ENCODE measurements around the gene MKRN2.
"Not testable (repeated sequence)": the region's sequence is repeated elsewhere in the genome, so short reads cannot be mapped to it uniquely, and the experiment has no call there.

MKRN2 gene

DNA sequence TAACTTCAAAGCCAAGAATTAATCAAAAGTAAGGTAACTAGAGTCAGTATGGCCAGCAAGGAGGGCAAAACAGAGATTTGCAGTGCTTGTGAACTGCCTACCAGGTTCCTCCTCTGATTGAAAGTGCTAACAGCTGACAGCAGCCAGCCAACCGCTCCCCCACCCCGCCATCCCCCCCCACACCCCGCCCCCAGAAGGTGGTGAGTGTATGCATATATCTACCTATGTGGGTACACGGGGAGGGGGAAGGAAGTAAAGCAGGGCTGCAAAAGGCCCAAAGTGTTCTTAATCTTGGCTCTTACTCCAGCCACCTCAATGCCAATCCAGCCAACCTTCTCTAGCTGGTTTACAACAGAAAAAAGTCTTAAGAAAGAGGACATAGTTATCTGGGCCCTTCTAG is 56.4 kb downstream of the MKRN2 start:
- peaks cover 82% of the 10 kb centered on the region for H3K36me3 ChIP-seq (ENCODE audit: insufficient read depth, low read length)
- no peak overlapping the region for H3K9ac ChIP-seq (ENCODE audit: low read depth, low read length)
- H3K27me3 ChIP-seq (ENCODE audit: insufficient read depth, low read length): no peaks in the 10 kb centered on the region
- WGBS: no CpG with 5 or more reads among the region's 4 CpGs
- no peaks in the 10 kb centered on the region for H3K9me3 ChIP-seq (ENCODE audit: insufficient read depth, low read depth, low read length)
- peaks cover 6% of the 10 kb centered on the region for H3K4me1 ChIP-seq (ENCODE audit: insufficient read depth, low read length)
- H3K27ac ChIP-seq (ENCODE audit: low read depth, low read length): peak overlapping the region; percentile 9; the same call in 1 of the 2 replicates
- no peak overlapping the region for H3K4me3 ChIP-seq (ENCODE audit: low read length)

DNA sequence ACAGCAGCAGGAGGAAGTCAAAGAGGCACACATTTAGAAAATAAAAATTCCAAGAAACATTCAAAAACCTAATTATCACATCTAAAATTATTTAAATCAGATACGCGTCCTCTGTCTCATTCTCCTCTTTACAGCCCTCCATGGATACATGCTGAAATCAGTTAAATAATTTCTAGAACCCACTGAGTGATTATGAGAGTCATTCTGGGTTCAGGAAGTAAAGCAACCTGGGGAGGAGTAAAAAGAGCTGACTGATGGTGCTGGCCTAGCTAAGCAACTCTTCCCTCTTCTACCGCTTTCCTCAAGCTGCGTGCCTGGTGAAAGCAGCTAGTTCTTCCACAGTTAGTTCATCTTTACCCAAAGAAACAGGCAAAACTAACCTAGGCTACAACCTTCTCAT is 58.4 kb downstream of the MKRN2 start:
- Histone ChIP-seq H3K4me1 (ENCODE audit: insufficient read depth, low read length) (peaks cover 6% of the 10 kb centered on the region), H3K36me3 (ENCODE audit: insufficient read depth, low read length) (peaks cover 72% of the 10 kb centered on the region), H3K4me3 (ENCODE audit: low read length) (no peak overlapping the region), H3K9ac (ENCODE audit: low read depth, low read length) (no peak overlapping the region), H3K27ac (ENCODE audit: low read depth, low read length) (no peak overlapping the region), H3K27me3 (ENCODE audit: insufficient read depth, low read length) (no peaks in the 10 kb centered on the region), H3K9me3 (ENCODE audit: insufficient read depth, low read depth, low read length) (no peaks in the 10 kb centered on the region)
- 97% methylated on average over 4 of the region's 4 CpGs for WGBS

DNA sequence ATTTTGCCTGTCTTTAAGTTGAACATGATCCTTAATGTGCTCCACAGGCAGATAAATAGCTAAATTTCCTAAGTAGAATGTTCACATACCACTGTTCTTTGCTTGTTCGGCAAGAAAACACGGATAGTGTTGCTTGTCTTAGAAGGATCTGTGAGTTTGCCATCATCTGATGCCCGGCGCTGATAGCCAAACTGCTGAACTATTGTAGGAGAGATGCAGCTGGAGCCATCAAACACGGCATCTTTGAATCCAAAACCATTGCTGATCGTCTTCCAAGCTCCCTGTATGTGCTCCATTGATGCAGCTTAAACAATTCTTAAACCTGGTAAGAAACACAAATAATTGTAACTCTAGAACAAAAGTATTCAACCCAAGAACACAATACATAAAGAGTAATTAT is 61.5 kb downstream of the MKRN2 start:
- peaks cover 50% of the 10 kb centered on the region for H3K36me3 ChIP-seq (ENCODE audit: insufficient read depth, low read length)
- 94% methylated on average over 6 of the region's 6 CpGs for WGBS

DNA sequence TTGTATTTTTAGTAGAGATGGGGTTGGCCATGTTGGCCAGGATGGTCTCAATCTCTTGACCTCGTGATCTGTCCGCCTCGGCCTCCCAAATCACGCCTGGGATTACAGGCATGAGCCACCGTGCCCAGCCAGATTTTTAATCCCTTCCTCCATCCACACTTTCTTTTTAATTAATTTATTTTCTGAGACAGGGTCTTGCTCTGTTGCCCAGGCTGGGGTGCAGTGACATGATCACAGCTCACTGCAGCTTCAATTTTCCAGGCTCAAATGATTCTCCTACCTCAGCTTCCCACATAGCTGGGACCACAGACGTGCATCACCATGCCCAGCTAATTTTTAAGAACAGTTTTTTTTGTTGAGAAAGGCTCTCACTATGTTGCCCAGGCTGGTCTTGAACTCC is 63.4 kb downstream of the MKRN2 start:
- H3K27me3 ChIP-seq (ENCODE audit: insufficient read depth, low read length): no peaks in the 10 kb centered on the region
- no peak overlapping the region for H3K27ac ChIP-seq (ENCODE audit: low read depth, low read length)
- peaks cover 4% of the 10 kb centered on the region; the same call in 1 of the 2 replicates for H3K4me1 ChIP-seq (ENCODE audit: insufficient read depth, low read length)
- peaks cover 32% of the 10 kb centered on the region for H3K36me3 ChIP-seq (ENCODE audit: insufficient read depth, low read length)
- 91% methylated on average over 6 of the region's 6 CpGs for WGBS
- H3K4me3 ChIP-seq (ENCODE audit: low read length): no peak overlapping the region
- no peaks in the 10 kb centered on the region for H3K9me3 ChIP-seq (ENCODE audit: insufficient read depth, low read depth, low read length)
- H3K9ac ChIP-seq (ENCODE audit: low read depth, low read length): no peak overlapping the region

More for the DNA sequence above, 61.5 kb downstream of the MKRN2 start:
- Histone ChIP-seq H3K27ac (ENCODE audit: low read depth, low read length) (no peak overlapping the region), H3K9ac (ENCODE audit: low read depth, low read length) (no peak overlapping the region), H3K4me1 (ENCODE audit: insufficient read depth, low read length) (peaks cover 10% of the 10 kb centered on the region), H3K27me3 (ENCODE audit: insufficient read depth, low read length) (no peaks in the 10 kb centered on the region), H3K4me3 (ENCODE audit: low read length) (no peak overlapping the region), H3K9me3 (ENCODE audit: insufficient read depth, low read depth, low read length) (no peaks in the 10 kb centered on the region)

DNA sequence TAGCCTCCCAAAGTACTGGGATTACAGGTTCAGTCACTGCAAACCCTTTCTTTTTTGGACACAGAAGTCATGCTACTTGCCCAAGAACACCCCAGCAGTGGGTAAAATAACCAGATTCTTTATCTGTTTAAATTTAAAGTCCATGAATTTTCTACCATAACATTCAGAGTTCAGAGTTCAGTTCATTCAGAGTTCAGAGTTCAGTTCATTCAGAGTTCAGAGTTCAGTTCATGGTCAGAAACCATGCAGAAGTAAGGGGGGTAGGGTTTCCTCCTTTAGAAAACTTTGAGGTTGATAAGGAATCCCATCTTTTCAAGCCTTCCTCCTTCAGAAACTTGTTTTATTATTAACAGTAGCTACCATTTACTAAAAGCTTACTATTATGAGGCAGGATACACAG is 63.8 kb downstream of the MKRN2 start:
- Histone ChIP-seq H3K36me3 (ENCODE audit: insufficient read depth, low read length) (peaks cover 29% of the 10 kb centered on the region), H3K4me3 (ENCODE audit: low read length) (no peak overlapping the region), H3K9ac (ENCODE audit: low read depth, low read length) (no peak overlapping the region), H3K27me3 (ENCODE audit: insufficient read depth, low read length) (no peaks in the 10 kb centered on the region), H3K27ac (ENCODE audit: low read depth, low read length) (no peak overlapping the region), H3K9me3 (ENCODE audit: insufficient read depth, low read depth, low read length) (no peaks in the 10 kb centered on the region), H3K4me1 (ENCODE audit: insufficient read depth, low read length) (peaks cover 4% of the 10 kb centered on the region; the same call in 1 of the 2 replicates)

DNA sequence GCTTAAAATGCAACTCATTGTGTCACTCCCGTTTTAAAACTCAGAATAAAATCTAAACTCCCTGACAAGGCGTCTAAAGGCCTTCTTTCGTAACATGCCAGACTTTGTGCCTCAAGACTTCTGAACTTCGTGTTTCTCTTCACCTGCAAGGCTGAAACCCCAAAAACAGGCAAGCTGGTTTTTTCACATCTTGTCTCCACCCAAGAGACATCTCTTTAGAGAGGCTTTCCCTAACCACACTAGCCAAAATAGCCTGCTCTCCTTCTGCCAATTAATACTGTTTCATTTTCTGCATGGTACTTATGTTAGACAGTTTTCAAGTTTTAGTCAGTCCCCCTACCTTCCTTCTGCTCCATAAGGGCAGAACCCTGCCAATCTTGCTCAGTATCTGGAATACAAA is 65.4 kb downstream of the MKRN2 start:
- Histone ChIP-seq H3K4me3 (ENCODE audit: low read length) (no peak overlapping the region), H3K27ac (ENCODE audit: low read depth, low read length) (no peak overlapping the region), H3K9me3 (ENCODE audit: insufficient read depth, low read depth, low read length) (no peaks in the 10 kb centered on the region), H3K4me1 (ENCODE audit: insufficient read depth, low read length) (peaks cover 4% of the 10 kb centered on the region; the same call in 1 of the 2 replicates), H3K27me3 (ENCODE audit: insufficient read depth, low read length) (no peaks in the 10 kb centered on the region), H3K36me3 (ENCODE audit: insufficient read depth, low read length) (peaks cover 14% of the 10 kb centered on the region), H3K9ac (ENCODE audit: low read depth, low read length) (no peak overlapping the region)
- 93% methylated on average over 4 of the region's 4 CpGs for WGBS

DNA sequence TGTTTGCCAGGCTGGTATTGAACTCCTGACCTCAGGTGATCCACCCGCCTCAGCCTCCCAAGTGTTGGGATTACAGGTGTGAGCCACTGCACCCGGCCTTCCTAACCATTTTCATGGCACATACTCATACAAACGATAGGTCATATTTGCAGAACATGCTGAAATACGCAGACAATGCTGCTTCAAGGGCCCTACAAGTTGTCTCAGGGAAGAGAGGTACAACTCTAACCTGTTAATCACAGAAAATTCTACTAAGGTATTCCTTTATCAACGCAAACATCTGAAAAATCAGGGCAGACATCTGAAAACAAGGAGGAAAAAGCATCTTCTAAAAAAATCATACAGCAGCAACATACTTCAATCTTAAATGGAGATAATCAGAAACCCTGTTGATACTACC is 67.2 kb downstream of the MKRN2 start:
- 95% methylated on average over 5 of the region's 5 CpGs for WGBS
- Histone ChIP-seq H3K4me1 (ENCODE audit: insufficient read depth, low read length) (peaks cover 4% of the 10 kb centered on the region; the same call in 1 of the 2 replicates), H3K4me3 (ENCODE audit: low read length) (no peak overlapping the region), H3K27me3 (ENCODE audit: insufficient read depth, low read length) (no peaks in the 10 kb centered on the region), H3K36me3 (ENCODE audit: insufficient read depth, low read length) (no peaks in the 10 kb centered on the region), H3K9ac (ENCODE audit: low read depth, low read length) (no peak overlapping the region), H3K27ac (ENCODE audit: low read depth, low read length) (no peak overlapping the region), H3K9me3 (ENCODE audit: insufficient read depth, low read depth, low read length) (no peaks in the 10 kb centered on the region)

DNA sequence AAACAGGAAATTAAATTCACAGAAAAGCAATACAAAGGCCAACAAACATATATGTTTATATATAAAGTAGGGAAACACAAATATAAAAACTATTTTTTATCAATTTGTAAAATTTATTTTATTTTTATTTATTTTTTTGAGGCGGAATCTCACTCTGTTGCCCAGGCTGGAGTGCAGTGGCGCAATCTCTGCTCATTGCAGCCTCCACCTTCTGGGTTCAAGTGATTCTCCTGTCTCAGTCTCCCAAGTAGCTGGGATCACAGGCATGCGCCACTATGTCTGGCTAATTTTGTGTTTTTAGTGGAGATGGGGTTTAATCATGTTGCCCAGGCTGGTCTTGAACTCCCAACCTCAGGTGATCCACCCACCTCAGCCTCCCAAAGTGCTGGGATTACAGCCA is 68.1 kb downstream of the MKRN2 start:
- H3K9me3 ChIP-seq (ENCODE audit: insufficient read depth, low read depth, low read length); H3K9ac ChIP-seq (ENCODE audit: low read depth, low read length); H3K36me3 ChIP-seq (ENCODE audit: insufficient read depth, low read length); H3K27ac ChIP-seq (ENCODE audit: low read depth, low read length); H3K4me3 ChIP-seq (ENCODE audit: low read length); H3K27me3 ChIP-seq (ENCODE audit: insufficient read depth, low read length); H3K4me1 ChIP-seq (ENCODE audit: insufficient read depth, low read length): not testable (repeated sequence)
- WGBS: 91% methylated on average over 3 of the region's 3 CpGs

DNA sequence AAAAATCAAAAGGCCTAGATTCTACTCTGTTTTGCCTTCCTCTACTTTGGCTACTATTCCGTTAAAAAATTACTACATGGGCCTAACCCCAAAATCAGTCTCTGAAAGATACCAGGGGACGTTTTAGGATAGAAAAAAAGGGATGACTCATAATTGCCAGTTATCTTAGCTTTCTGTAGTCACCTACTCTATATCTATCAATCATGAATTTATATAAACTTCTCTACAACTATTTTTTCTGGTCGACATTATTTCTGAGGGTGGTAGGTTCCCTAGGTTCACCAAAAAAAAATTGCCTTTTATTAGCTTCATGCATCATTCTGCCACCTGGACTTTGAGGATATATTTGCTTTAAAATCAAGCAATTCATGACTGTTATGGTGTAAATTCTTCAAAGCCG is 70.5 kb downstream of the MKRN2 start:
- Histone ChIP-seq H3K27me3 (ENCODE audit: insufficient read depth, low read length) (no peaks in the 10 kb centered on the region), H3K36me3 (ENCODE audit: insufficient read depth, low read length) (no peaks in the 10 kb centered on the region), H3K9ac (ENCODE audit: low read depth, low read length) (no peak overlapping the region), H3K27ac (ENCODE audit: low read depth, low read length) (no peak overlapping the region), H3K4me1 (ENCODE audit: insufficient read depth, low read length) (peaks cover 3% of the 10 kb centered on the region), H3K9me3 (ENCODE audit: insufficient read depth, low read depth, low read length) (no peaks in the 10 kb centered on the region), H3K4me3 (ENCODE audit: low read length) (no peak overlapping the region)
- WGBS: 100% methylated on average over 2 of the region's 4 CpGs

DNA sequence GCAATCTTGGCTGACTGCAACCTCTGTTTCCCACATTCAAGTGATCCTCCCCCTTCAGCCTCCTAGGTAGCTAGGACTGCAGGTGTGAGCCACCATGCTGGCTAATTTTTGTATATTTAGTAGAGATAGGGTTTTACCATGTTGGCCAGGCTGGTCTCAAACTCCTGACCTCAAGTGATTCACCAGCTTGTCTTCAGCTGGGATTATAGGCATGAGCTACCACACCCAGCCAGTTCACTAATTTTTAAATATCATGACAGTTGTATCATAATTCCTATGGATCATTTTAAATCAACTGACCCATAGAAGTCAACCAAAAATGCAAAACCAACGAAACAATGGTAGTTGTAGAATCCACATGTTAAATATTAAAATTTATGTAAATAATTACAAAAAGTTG is 71.9 kb downstream of the MKRN2 start:
- Histone ChIP-seq H3K4me1 (ENCODE audit: insufficient read depth, low read length) (peaks cover 10% of the 10 kb centered on the region), H3K27me3 (ENCODE audit: insufficient read depth, low read length) (no peaks in the 10 kb centered on the region), H3K9ac (ENCODE audit: low read depth, low read length) (no peak overlapping the region), H3K4me3 (ENCODE audit: low read length) (no peak overlapping the region), H3K36me3 (ENCODE audit: insufficient read depth, low read length) (no peaks in the 10 kb centered on the region), H3K9me3 (ENCODE audit: insufficient read depth, low read depth, low read length) (no peaks in the 10 kb centered on the region), H3K27ac (ENCODE audit: low read depth, low read length) (no peak overlapping the region)
- WGBS: no CpG with 5 or more reads among the region's 1 CpG

DNA sequence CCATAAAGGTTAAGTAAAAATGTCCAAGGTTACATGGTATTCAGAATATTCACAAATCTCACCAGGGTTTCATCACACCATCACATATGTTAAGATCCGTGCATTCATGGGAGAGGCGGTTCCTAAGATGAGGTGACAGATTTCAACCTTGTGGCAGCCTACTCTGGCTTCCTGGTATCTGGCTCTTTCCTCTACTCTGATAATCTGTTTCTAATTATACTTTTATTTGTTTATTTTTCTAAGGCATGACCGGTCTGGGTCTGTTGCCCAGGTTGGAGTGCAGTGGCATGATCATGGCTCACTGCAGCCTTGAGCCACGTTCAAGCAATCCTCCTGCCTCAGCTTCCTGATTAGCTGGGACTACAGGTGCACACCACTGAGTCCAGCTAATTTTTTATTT is 72.7 kb downstream of the MKRN2 start:
- no peaks in the 10 kb centered on the region for H3K36me3 ChIP-seq (ENCODE audit: insufficient read depth, low read length)
- no peak overlapping the region for H3K9ac ChIP-seq (ENCODE audit: low read depth, low read length)
- no peaks in the 10 kb centered on the region for H3K27me3 ChIP-seq (ENCODE audit: insufficient read depth, low read length)
- H3K27ac ChIP-seq (ENCODE audit: low read depth, low read length): no peak overlapping the region
- H3K9me3 ChIP-seq (ENCODE audit: insufficient read depth, low read depth, low read length): no peaks in the 10 kb centered on the region
- 95% methylated on average over 4 of the region's 4 CpGs for WGBS
- H3K4me1 ChIP-seq (ENCODE audit: insufficient read depth, low read length): peaks cover 10% of the 10 kb centered on the region
- no peak overlapping the region for H3K4me3 ChIP-seq (ENCODE audit: low read length)

DNA sequence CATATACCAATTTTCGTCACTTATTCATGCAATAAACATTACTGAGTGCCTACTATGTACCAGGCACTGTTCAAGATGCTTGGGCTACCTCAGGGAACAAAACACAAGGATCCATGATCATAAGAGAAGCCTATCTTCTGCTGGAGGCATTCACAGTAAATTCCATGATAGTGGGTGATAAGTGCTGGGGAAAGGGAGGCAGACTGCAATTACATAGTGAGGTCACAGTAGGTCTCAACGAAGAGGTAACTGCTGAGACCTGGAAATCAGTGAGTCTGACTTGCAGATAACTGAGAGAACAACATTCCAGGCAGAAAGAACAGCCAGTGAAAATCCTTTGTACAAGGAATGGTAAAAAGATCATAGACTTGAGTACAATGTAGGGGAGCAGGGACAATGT is 73.4 kb downstream of the MKRN2 start:
- no peaks in the 10 kb centered on the region for H3K27me3 ChIP-seq (ENCODE audit: insufficient read depth, low read length)
- no peaks in the 10 kb centered on the region for H3K9me3 ChIP-seq (ENCODE audit: insufficient read depth, low read depth, low read length)
- WGBS: 75% methylated on average over 2 of the region's 2 CpGs
- peaks cover 10% of the 10 kb centered on the region for H3K4me1 ChIP-seq (ENCODE audit: insufficient read depth, low read length)
- H3K27ac ChIP-seq (ENCODE audit: low read depth, low read length): peak overlapping the region; percentile 30; the same call in 1 of the 2 replicates
- H3K4me3 ChIP-seq (ENCODE audit: low read length): no peak overlapping the region
- no peaks in the 10 kb centered on the region for H3K36me3 ChIP-seq (ENCODE audit: insufficient read depth, low read length)
- no peak overlapping the region for H3K9ac ChIP-seq (ENCODE audit: low read depth, low read length)

All from HUES64 (cell line).